H1 (cell line): ENCODE measurements around the gene SNAP25. TPM values are rescaled to one million over a fixed set of nuclear protein-coding genes. Genes with fewer than 3 reads are reported as not detected.

Source experiments
- BACH1 ChIP-seq: IDR thresholded peaks from 2 replicates; pipeline ENCODE4 v1.6.1; 2012; ENCODE audit warnings: low read length, improper control_type of control experiment
- GTF2F1 ChIP-seq: IDR thresholded peaks from 2 replicates; pipeline ENCODE4 v1.6.1; 2012; ENCODE audit warnings: low read depth, low read length, improper control_type of control experiment, borderline replicate concordance
- SRF ChIP-seq: IDR thresholded peaks from 2 replicates; pipeline ENCODE4 v1.6.1; 2011; ENCODE audit warnings: mild to moderate bottlenecking, low read depth, low read length, moderate library complexity
- polyA plus RNA-seq, 7 experiments: library from polyadenylated mRNA; depleted of rRNA in 3 of 7; stranded (reverse) in 5 of 7; unstranded in 2 of 7; fragments of >200 nt in 5 of 7; fragments of 200-250 nt in 2 of 7; gene quantifications; 1 replicate in 5 of 7; 2 replicates in 1 of 7; 4 replicates in 1 of 7; pipeline versions ENCODE4 v1.2.1 to v1.2.3, GENCODE V29; 2011 to 2013; ENCODE audit warnings: missing spikeins in 2 of 7, mixed read lengths in 2 of 7
- total RNA-seq: library from RNA; stranded (reverse); fragmentation: NEBNext Ultra II Directional; extraction: Animal tissue kit (Norgen Biotek cat#: 25700); gene quantifications from 2 replicates; pipeline ENCODE4 v1.2.1, GENCODE V29; 2021

SNAP25 gene
- total and polyA plus RNA-seq, 2 of the 8 experiments (the other 6 are each of a cell fraction or from before 2014, with no cell fraction given) = 0.51 to 0.52 TPM

- no peak for TF ChIP-seq GTF2F1
- TF ChIP-seq BACH1 = no peak
- no peak for TF ChIP-seq SRF
These were observed 9.5 kb upstream of the SNAP25 start (continued) for GRCh38 chr20:10209091-10209490.
